HEK293 (cell line): ENCODE measurements around the gene SELENOW.

Source experiments
- BCL6B ChIP-seq: fragments of 450-650 bp; formaldehyde crosslinking; IDR thresholded peaks from 2 replicates; pipeline ENCODE4 v1.5.1; 2017; ENCODE audit warnings: missing biosample characterization, missing genetic modification characterization
- GLIS1 ChIP-seq: fragments of 450-650 bp; formaldehyde crosslinking; IDR thresholded peaks from 2 replicates; pipeline ENCODE4 v1.5.1; 2016; ENCODE audit warnings: missing biosample characterization, missing genetic modification characterization
- KLF10 ChIP-seq: fragments of 450-650 bp; IDR thresholded peaks from 2 replicates; pipeline ENCODE4 v1.5.1; 2018; ENCODE audit warnings: missing biosample characterization, mild to moderate bottlenecking, missing genetic modification characterization
- KLF8 ChIP-seq: fragments of 450-650 bp; formaldehyde crosslinking; IDR thresholded peaks from 2 replicates; pipeline ENCODE4 v1.5.1; 2016; ENCODE audit warnings: missing biosample characterization, missing genetic modification characterization
- REST ChIP-seq: fragments of 450-650 bp; formaldehyde crosslinking; IDR thresholded peaks from 2 replicates; pipeline ENCODE4 v1.5.1; 2016; ENCODE audit warnings: missing biosample characterization, missing genetic modification characterization
- SP2 ChIP-seq: fragments of 450-650 bp; formaldehyde crosslinking; IDR thresholded peaks from 2 replicates; pipeline ENCODE4 v1.5.1; 2016; ENCODE audit warnings: missing biosample characterization, missing genetic modification characterization
- TSHZ1 ChIP-seq: fragments of 450-650 bp; formaldehyde crosslinking; IDR thresholded peaks from 2 replicates; pipeline ENCODE4 v1.5.1; 2016; ENCODE audit warnings: missing biosample characterization, missing genetic modification characterization, borderline replicate concordance
- ZBTB6 ChIP-seq: fragments of 450-650 bp; formaldehyde crosslinking; IDR thresholded peaks from 2 replicates; pipeline ENCODE4 v1.5.1; 2017; ENCODE audit warnings: missing biosample characterization, missing genetic modification characterization
- ZNF112 ChIP-seq: fragments of 450-650 bp; formaldehyde crosslinking; IDR thresholded peaks from 2 replicates; pipeline ENCODE4 v1.5.0; 2017; ENCODE audit warnings: missing biosample characterization, missing genetic modification characterization
- ZNF146 ChIP-seq: fragments of 450-650 bp; formaldehyde crosslinking; IDR thresholded peaks from 2 replicates; pipeline ENCODE4 v1.5.1; 2016; ENCODE audit warnings: missing biosample characterization, missing genetic modification characterization
- ZNF23 ChIP-seq: fragments of 450-650 bp; formaldehyde crosslinking; IDR thresholded peaks from 2 replicates; pipeline ENCODE4 v1.5.1; 2016; ENCODE audit warnings: missing biosample characterization, missing genetic modification characterization, borderline replicate concordance
- ZNF37A ChIP-seq: fragments of 450-650 bp; IDR thresholded peaks from 2 replicates; pipeline ENCODE4 v1.5.1; 2018; ENCODE audit warnings: missing biosample characterization, missing genetic modification characterization
- ZNF391 ChIP-seq: fragments of 450-650 bp; formaldehyde crosslinking; IDR thresholded peaks from 2 replicates; pipeline ENCODE4 v1.5.1; 2016; ENCODE audit warnings: low read depth, missing biosample characterization, missing genetic modification characterization, borderline replicate concordance
- ZNF48 ChIP-seq: fragments of 450-650 bp; formaldehyde crosslinking; IDR thresholded peaks from 2 replicates; pipeline ENCODE4 v1.5.1; 2016; ENCODE audit warnings: missing biosample characterization, missing genetic modification characterization
- ZNF518A ChIP-seq: fragments of 450-650 bp; formaldehyde crosslinking; conservative IDR thresholded peaks from 2 replicates; pipeline ENCODE4 v1.5.1; 2016; ENCODE audit warnings: low read depth, missing biosample characterization, missing genetic modification characterization
- ZNF521 ChIP-seq: fragments of 450-650 bp; formaldehyde crosslinking; IDR thresholded peaks from 2 replicates; pipeline ENCODE4 v1.5.1; 2017; ENCODE audit warnings: missing biosample characterization, mild to moderate bottlenecking, missing genetic modification characterization
- ZNF544 ChIP-seq: fragments of 450-650 bp; formaldehyde crosslinking; IDR thresholded peaks from 2 replicates; pipeline ENCODE4 v1.5.0; 2017; ENCODE audit warnings: missing biosample characterization, missing genetic modification characterization
- ZNF596 ChIP-seq: fragments of 450-650 bp; IDR thresholded peaks from 2 replicates; pipeline ENCODE4 v1.5.0; 2018; ENCODE audit warnings: missing biosample characterization, mild to moderate bottlenecking, missing genetic modification characterization, moderate library complexity
- ZNF600 ChIP-seq: fragments of 450-650 bp; formaldehyde crosslinking; IDR thresholded peaks from 2 replicates; pipeline ENCODE4 v1.5.1; 2016; ENCODE audit warnings: missing biosample characterization, missing genetic modification characterization
- ZNF626 ChIP-seq: fragments of 450-650 bp; sonication (Bioruptor Pico); formaldehyde crosslinking; IDR thresholded peaks from 2 replicates; pipeline ENCODE4 v1.5.1; 2018; ENCODE audit warnings: missing biosample characterization, missing genetic modification characterization, inconsistent platforms
- ZNF629 ChIP-seq: fragments of 450-650 bp; formaldehyde crosslinking; IDR thresholded peaks from 2 replicates; pipeline ENCODE4 v1.5.1; 2017; ENCODE audit warnings: missing biosample characterization, missing genetic modification characterization
- ZNF777 ChIP-seq: fragments of 450-650 bp; formaldehyde crosslinking; IDR thresholded peaks from 2 replicates; pipeline ENCODE4 v1.5.1; 2017; ENCODE audit warnings: missing biosample characterization, missing genetic modification characterization, borderline replicate concordance
- ZSCAN18 ChIP-seq: fragments of 450-650 bp; formaldehyde crosslinking; IDR thresholded peaks from 2 replicates; pipeline ENCODE4 v1.5.1; 2016; ENCODE audit warnings: missing biosample characterization, missing genetic modification characterization

SELENOW gene

GRCh38 chr19:47790398-47790814, 11.9 kb downstream of the SELENOW start (continued):
- TF ChIP-seq KLF8, result no peak
- TF ChIP-seq KLF10, result no peak
- no peak for TF ChIP-seq ZBTB6 (tag by site-specific recombination)
- TF ChIP-seq ZNF777, result no peak
- TF ChIP-seq ZNF146 (tag by site-specific recombination), result no peak
- no peak for TF ChIP-seq ZNF23 (tag by site-specific recombination)
- no peak for TF ChIP-seq ZNF521 (tag by site-specific recombination)
- 0 out of 2 replicates have a peak, but pooled peaks have one; percentile 24 for TF ChIP-seq ZNF629 (tag by site-specific recombination)
- no peak for TF ChIP-seq ZNF600 (tag by site-specific recombination)
- TF ChIP-seq GLIS1, result no peak; the same call in 1 of the 2 replicates
- no peak for TF ChIP-seq TSHZ1 (tag by site-specific recombination)
- TF ChIP-seq BCL6B, result no peak
- TF ChIP-seq ZNF48 (tag by site-specific recombination), result no peak
- no peak for TF ChIP-seq ZNF112 (tag by site-specific recombination)
- TF ChIP-seq REST (tag by site-specific recombination), result no peak
- no peak for TF ChIP-seq ZNF626 (tag by site-specific recombination)
- TF ChIP-seq ZNF596 (tag by site-specific recombination), result no peak
- no peak for TF ChIP-seq ZNF518A (tag by site-specific recombination)
- no peak for TF ChIP-seq ZNF544
- TF ChIP-seq SP2, result no peak
- TF ChIP-seq ZSCAN18 (tag by site-specific recombination), result no peak
- no peak for TF ChIP-seq ZNF391 (tag by site-specific recombination)
- TF ChIP-seq ZNF37A (tag by site-specific recombination), result no peak
